SK-N-SH (cell line): ENCODE results near the gene ZNF33B.
"Not testable (repeated sequence)": the region's sequence is repeated elsewhere in the genome, so short reads cannot be mapped to it uniquely, and the experiment has no call there.

Experiments
- CHD2 ChIP-seq: fragments of 150-350 bp; IDR thresholded peaks from 2 replicates; pipeline ENCODE4 v1.6.1; 2018; ENCODE audit warnings: low read length; ENCODE audit not compliant: partially characterized antibody
- ELF1 ChIP-seq: IDR thresholded peaks from 2 replicates; pipeline ENCODE4 v1.4.0; 2012
- EP300 ChIP-seq, 2 experiments: IDR thresholded peaks; 2 replicates each; pipeline versions ENCODE4 v1.4.0 to v1.6.1; 2012; ENCODE audit warnings: borderline replicate concordance in 1 of 2, low read depth in 1 of 2, low read length in 1 of 2
- EZH2phosphoT487 ChIP-seq: fragments of 200-600 bp; sonication (generic); IDR thresholded peaks from 2 replicates; pipeline ENCODE4 v1.6.1; 2017; ENCODE audit warnings: low read depth, mixed run types, mild to moderate bottlenecking, antibody characterized with exemption, moderate library complexity, borderline replicate concordance
- FOSL2 ChIP-seq: IDR thresholded peaks from 2 replicates; pipeline ENCODE4 v1.4.0; 2012; ENCODE audit warnings: low read depth, mild to moderate bottlenecking, moderate library complexity, borderline replicate concordance
- GABPA ChIP-seq: IDR thresholded peaks from 2 replicates; pipeline ENCODE4 v1.4.0; 2012; ENCODE audit warnings: low read depth, mild to moderate bottlenecking
- NRF1 ChIP-seq: IDR thresholded peaks from 2 replicates; pipeline ENCODE4 v1.6.1; 2012; ENCODE audit warnings: low read depth, mild to moderate bottlenecking, low read length
- POLR2AphosphoS5 ChIP-seq: IDR thresholded peaks from 2 replicates; pipeline ENCODE4 v1.6.1; 2012; ENCODE audit warnings: low read depth, low read length
- RAD21 ChIP-seq: IDR thresholded peaks from 2 replicates; pipeline ENCODE4 v1.6.1; 2012; ENCODE audit warnings: mild to moderate bottlenecking, low read length
- SMC3 ChIP-seq: IDR thresholded peaks from 2 replicates; pipeline ENCODE4 v1.6.1; 2012; ENCODE audit warnings: low read depth, low read length, improper control_type of control experiment
- TAF1 ChIP-seq: IDR thresholded peaks from 2 replicates; pipeline ENCODE4 v1.6.1; 2012; ENCODE audit warnings: low read depth, mild to moderate bottlenecking, low read length, moderate library complexity, borderline replicate concordance
- TEAD4 ChIP-seq: IDR thresholded peaks from 2 replicates; pipeline ENCODE4 v1.4.0; 2012; ENCODE audit warnings: mild to moderate bottlenecking, borderline replicate concordance; ENCODE audit not compliant: insufficient read depth
- TF ChIP-seq, protein P1 (sequence below): fragments of 200-600 bp; sonication (generic); IDR thresholded peaks from 2 replicates; pipeline ENCODE4 v1.6.1; 2017; ENCODE audit warnings: antibody characterized with exemption, mild to moderate bottlenecking, moderate library complexity
- TF ChIP-seq, protein P2 (sequence below): IDR thresholded peaks from 2 replicates; pipeline ENCODE4 v1.4.0; 2012; ENCODE audit warnings: low read depth, borderline replicate concordance

DNA sequence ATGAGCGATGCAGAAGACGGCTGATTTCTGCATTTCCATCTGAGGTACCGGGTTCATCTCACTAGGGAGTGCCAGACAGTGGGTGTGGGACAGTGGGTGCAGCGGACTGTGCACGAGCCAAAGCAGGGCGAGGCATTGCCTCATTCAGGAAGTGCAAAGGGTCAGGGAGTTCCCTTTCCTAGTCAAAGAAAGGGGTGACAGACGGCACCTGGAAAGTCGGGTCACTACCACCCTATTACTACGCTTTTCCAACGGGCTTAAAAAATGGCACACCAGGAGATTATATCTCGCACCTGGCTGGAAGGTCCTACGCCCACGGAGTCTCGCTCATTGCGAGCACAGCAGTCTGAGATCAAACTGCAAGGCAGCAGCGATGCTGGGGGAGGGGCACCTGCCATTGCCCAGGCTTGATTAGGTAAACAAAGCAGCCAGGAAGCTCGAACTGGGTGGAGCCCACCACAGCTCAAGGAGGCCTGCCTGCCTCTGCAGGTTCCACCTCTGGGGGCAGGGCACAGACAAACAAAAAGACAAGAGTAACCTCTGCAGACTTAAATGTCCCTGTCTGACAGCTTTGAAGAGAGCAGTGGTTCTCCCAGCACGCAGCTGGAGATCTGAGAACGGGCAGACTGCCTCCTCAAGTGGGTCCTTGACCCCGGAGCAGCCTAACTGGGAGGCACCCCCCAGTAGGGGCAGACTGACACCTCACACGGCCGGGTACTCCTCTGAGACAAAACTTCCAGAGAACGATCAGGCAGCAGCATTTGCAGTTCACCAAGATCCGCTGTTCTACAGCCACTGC is 27.0 kb upstream of the ZNF33B start:
- TF ChIP-seq, protein P1, sequence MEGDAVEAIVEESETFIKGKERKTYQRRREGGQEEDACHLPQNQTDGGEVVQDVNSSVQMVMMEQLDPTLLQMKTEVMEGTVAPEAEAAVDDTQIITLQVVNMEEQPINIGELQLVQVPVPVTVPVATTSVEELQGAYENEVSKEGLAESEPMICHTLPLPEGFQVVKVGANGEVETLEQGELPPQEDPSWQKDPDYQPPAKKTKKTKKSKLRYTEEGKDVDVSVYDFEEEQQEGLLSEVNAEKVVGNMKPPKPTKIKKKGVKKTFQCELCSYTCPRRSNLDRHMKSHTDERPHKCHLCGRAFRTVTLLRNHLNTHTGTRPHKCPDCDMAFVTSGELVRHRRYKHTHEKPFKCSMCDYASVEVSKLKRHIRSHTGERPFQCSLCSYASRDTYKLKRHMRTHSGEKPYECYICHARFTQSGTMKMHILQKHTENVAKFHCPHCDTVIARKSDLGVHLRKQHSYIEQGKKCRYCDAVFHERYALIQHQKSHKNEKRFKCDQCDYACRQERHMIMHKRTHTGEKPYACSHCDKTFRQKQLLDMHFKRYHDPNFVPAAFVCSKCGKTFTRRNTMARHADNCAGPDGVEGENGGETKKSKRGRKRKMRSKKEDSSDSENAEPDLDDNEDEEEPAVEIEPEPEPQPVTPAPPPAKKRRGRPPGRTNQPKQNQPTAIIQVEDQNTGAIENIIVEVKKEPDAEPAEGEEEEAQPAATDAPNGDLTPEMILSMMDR = not testable (repeated sequence)
- not testable (repeated sequence) for TF ChIP-seq RAD21; POLR2AphosphoS5; FOSL2; SMC3; ELF1; GABPA; NRF1; EP300 (IDR thresholded peaks at IDR 0.05; ENCODE audit: borderline replicate concordance in 1 of 2, low read depth in 1 of 2, low read length in 1 of 2); CHD2; TEAD4; TAF1; EZH2phosphoT487
- TF ChIP-seq, protein P2, sequence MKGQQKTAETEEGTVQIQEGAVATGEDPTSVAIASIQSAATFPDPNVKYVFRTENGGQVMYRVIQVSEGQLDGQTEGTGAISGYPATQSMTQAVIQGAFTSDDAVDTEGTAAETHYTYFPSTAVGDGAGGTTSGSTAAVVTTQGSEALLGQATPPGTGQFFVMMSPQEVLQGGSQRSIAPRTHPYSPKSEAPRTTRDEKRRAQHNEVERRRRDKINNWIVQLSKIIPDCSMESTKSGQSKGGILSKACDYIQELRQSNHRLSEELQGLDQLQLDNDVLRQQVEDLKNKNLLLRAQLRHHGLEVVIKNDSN = not testable (repeated sequence)
